Measurements from ENCODE around the gene TOP2B.
A peak's percentile ranks its signal among the peaks of the same experiment; 100 is the strongest.

The TOP2B gene

DNA sequence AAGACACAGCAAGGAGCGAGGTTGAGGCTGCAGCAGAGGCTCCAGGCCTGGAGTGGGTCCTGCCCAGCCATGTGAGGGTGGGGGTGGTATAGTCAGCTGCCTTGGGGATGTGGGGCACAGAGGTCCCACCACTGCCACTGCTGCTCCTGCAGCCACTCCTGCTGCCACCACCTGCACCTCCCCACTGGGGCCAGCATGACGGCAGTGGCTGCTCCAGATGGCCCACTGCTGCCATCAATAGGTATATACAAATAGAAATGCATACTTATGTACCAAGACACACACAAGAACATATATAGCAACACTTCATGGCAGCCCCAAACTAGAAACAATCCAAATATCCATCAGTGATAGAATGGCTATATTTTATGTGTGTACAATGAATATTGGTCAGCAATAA, 10.0 kb upstream of the TOP2B start:
- no peak for DNase-seq

DNA sequence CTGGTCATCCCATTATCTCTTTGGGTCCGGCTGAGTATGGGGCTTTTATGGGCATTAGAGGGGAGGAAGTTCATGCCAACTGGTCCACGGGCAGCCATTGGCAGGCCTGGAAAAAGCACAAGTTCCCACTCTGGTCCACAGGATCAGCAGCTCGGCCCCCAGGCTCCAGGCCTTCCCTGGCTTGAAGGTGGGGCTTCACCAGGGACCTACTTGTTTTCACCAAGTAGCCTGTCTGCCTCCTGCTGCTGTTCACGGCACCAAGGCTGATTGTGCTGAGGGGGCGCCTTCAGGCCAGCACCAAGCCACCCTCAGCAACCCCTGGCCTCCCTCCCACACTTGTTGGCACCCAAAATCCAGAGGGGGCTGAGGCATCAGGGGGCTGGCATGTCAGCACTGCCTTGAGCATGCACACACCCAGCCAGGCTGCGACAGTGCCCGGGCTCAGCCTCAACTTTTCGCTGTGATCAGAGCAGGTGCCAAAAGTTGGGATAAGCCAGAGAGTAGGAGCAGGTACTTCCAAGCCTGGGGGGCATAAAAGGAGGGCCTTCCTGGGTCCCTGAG, 9.1 kb upstream of the TOP2B start:
- DNase-seq = no peak

DNA sequence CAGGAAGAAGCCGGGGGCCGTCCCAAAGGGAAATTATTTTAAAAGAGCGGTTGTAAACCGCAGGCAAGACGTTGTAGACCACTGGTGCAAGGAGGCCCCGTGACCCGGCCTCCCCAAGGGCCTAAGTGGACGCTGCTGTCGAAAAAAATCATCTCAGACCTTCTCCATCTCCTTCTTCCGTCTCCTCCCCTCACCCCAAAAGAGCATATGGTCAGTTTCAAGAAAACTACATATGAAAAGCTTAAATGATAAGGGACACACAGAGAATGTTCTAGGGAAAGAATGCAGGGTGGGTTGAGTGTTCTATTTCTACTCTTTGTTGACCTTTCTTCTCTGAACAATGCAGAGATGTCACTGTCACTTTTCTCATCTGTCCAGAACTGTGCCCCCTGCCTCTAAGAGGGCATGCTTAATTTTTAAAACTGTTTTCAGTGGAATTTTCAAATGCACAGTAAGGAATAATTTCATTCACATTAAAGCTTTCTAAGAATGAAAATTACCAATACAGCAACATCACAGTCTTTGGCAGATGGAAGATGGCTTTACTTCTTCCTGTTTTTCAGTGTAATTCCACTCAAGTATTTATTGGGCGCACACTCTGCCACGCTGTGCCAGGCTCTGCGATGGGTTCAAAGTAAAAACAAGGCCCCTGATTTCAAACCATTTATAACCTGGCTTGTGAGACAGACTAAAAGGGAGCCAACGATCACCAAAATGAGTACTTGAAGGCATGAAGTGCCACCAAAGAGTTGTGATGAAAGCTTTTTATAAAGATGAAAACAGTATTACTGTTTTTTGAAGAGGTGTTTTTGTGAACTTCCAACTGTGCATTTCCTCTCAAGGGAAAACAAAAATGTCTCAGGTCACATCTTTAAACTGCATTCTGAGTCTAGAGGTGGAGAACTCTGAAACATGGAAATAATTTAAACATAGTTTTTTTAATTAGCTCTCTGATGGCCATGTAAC, 891 bp upstream of the TOP2B start:
- peak; percentile 50 for DNase-seq

DNA sequence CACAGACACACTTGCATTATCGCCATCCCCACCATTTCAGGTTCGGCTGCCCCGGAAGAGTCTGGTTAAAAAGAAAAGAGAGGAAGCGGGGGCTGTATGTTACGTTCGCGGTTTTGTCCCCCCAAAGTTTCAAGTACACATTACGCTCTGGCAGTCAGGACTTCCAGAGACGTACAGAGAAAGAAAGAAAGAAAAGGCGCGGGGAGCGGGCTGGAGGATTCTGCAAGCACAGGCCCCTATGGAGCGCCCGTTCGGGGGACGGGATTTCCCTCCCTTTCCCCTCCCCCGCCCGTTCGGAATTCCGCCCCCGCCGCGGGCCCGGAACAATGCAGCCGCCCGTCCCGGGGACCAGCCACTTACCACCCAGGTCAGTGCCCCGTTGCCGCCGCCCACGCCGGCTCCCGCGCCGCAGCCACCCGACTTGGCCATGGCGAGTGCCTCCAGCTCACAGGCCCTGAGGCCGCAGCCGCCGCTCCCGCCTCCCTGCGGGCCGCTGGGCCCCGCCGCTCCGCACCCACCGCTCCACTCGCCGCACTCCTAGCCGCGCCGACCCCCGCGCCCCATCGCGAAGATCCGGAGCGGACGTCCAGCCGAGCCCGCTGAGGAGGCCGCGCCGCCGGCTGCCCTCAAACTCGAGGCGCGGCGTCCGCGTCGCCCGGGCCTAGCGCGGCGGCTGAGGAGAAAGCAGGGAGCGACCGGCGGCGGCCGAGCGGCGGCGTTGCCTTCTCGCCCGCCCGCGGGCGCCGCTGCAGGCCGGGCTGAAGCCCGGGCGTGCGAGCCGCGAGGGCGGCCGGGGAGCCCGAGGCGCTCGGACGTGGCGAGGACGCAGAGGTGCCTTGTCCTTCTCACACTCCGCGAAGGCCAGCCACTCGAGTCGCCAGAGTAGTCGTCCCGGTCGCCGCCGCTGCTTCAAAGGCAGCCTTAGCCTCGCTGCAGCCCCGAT, 567 bp downstream of the TOP2B start:
- peak; percentile 43 for DNase-seq

DNA sequence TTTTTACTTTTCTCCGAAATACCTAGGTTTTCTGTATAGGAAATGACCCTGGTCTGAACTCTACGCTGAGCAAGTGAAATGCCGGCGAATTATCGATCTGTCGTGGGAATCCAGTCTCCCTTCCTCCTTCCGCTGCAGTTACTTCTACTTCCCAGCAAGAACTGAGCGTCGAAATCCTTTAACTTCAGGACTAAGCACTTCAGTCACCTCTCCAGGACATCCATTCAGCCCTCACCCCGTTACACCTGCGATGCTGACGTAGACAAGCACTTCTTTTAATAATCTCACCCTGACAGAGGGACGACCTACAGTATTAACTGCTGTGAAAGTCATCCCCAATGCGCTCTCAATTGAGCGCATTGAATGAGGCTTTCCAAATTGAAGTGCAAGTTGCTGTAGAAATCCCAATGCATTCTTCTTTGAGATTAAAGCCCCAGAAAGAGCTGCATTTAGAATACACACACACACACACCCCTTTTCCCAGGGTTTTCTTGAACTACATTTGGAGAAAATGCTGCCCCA, 1.3 kb downstream of the TOP2B start:
- DNase-seq = peak; percentile 19

DNA sequence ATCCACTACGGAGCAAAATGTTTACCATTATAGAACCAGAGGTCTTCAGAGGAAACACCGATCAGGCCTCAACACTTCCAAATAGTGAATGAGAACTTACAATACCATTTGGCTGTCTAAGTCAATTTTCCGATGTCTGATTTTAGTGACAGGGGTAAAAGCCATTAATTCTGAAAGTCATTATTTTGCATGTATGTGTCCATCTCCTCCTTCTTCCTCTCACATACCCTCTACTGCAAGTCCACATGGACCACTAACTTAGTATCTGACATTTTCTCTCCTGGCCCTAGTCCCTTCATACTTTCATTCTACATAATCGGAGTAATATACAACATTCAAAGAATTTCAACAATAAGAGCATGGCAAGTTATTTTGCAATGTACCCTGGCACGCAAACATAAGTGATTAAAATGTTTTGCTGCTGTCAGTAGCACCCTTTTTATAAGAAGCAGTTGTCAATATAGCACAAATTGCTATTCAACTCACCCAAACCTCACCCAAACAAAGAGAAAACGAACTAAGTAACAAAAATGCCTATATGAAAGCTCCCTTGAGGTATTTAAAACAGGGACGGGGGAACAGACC, 1.9 kb downstream of the TOP2B start:
- DNase-seq = no peak

DNA sequence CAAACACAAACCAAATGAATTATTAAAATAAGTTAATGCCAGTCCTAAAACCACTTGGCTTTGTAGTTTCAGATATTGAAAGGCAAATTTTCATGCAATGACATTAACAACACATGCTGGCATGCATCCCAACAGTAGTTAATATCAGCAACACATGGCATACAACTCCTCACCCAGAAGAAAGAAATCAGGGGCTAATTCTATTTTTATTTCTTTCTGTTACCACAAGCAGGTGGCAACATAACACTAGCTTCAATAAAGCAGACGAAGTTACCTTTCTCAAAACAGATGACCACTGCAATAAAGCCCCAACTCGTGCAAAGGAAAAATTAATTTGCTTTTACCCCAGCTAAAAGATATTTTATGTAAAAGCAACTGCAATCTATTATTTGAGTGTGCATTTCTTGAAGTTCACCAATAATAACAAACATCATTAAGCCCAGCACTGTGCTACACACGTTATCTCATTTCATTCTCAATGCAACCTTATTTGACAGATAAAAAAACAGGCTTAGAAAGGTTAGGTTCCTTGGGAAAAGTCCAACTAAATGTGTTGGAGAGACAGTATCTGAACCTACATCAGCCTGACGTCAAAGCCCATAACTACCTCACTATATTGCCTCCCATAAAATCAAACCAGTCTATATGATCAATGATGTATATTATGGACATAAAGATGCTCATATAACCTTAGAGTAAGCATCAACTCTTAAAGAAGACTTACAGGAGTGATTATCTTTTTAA, 2.8 kb downstream of the TOP2B start:
- DNase-seq = no peak

DNA sequence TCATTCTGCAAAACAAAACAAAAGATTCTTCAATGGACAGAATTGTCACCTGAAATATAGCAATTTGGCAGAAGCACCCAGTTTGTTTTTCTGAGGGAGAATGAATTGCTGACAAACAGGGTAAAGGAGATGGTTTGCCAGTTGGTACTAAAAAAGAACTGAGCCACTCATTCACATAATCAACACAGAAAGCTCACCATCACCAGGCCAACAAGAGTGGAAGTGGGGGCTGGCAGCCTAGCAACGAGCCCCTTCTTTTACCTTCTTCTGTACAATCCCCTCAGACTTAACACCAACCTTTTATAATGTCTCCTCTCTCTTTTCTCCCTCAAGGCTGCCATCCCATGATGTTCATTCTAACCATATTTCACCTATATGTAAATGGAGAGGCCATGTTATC, 5.9 kb downstream of the TOP2B start:
- no peak for DNase-seq

DNA sequence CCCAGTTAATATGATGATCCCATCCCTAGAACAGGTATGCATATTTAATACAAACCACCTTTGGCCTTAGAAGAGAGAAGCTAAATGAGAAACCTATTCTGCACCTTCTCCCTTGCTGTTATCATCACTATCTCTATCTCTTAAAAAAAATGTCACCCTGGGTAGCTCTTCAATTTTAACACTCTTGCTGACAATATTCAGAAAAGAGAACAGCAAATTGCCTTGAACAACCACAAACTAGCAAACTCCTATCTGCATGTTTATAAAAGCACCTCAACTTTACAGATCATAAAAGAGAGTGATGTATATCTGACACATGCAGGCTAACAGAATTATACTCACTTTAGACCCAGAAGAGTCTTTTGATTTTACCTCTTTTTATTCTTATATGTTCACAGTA, 7.4 kb downstream of the TOP2B start:
- no peak for DNase-seq

DNA sequence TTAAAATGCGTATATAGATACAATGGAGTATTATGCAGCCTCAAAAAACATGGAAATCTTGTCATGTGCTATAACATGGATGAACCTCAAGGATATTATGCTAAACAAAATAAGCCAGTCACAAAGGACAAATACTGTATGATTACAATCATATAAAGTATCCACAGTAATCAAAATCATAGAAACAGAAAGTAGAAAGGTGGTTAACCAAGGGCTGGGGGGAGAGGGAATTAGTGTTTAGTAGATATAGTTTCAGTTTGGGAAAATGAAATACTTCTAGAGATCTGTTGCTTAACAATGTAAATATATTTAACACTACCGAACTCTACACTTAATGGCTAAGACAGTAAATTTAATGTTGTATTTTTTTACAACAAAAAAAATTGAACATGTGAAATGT, 9.0 kb downstream of the TOP2B start:
- DNase-seq = no peak

DNA sequence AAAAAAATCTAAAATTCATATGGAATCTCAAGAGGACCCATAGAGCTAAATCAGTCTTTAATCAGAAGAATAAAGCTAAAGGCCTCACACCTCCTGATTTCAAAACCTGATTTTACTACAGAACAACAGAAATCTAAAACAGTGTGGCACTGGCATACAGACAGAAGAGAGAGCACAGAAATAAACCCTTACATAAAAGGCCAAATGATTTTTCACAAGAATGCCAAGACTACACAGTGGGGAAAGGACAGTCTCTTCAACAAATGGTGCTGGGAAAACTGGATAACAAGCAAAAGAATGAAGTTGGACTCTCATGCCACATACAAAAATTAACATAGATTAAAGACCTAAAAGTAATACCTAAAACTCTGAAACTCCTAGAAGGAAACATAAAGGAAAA, 10.1 kb downstream of the TOP2B start:
- no peak for DNase-seq

DNA sequence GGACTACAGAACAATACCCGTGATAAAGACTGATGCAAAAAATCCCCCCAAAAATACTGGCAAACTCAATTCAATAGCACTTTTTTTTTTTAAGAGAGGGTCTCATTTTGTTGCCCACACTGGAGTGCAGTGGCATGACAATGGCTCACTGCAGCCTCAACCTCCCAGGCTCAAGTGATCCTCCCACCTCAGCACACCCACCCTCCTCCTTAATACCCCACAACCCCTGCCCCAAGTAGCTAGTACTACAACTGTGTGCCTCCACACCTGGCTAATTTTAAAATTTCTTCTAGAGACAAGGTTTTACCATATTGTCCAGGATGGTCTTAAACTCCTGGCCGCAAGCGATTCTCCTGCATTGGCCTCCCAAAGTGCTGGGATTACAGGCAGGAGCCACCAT, 11.4 kb downstream of the TOP2B start:
- no peak for DNase-seq

DNA sequence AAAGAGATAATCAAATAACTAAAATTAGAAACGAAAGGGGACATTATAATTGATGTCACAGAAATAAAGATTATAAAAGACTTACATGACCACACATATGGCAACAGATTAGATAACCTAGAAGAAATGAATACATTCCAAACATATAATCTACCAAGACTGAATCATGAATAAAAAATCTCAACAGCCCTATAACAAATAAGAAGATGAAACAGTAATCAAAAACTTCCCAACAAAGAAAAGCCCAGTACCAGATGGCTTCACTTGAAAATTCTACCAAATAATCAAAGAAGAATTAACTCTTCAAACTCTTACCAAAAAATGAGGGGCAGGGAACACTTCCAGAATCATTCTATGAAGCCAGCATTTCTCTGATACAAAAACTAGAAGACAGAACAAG, 11.8 kb downstream of the TOP2B start:
- no peak for DNase-seq

DNA sequence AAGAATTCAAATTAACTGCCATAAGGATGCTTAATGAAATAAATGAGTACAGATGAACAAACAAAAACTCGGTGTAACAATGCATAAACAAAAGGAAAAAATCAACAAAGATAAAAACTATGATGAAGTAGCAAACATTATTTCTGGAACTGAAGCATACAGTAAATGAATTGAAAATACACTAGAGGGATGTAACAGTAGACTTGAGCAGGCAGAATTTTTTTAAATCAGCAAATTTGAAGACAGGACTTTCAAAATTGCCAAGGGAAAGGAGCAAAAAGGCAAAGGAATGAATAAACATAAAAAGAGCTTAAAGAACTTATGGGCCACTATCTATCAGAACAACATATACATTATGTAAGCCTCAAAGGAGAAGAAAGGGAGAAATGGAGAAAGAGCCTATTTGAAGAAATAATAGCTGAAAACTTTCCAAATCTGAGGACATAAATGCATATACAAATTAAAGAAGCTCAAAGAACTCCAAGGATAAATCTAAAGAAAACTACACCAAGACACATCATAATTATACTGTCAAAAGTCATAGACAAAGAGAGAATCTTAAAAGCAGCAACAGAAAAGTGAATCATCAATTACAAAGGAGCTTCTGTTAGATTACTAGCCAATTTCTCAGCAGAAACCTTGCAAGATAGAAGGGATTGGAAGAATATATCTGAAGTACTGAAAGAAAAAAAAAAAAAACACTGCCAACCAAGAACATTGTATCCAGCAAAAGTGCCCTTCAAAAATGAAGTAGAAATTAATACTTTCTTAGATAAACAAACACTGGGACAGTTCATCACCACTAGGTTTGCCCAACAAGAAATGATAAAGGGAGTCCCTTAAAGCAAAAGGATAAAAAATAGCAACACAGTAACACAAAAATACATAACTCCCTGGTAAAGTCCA, 15.5 kb downstream of the TOP2B start:
- DNase-seq = no peak

DNA sequence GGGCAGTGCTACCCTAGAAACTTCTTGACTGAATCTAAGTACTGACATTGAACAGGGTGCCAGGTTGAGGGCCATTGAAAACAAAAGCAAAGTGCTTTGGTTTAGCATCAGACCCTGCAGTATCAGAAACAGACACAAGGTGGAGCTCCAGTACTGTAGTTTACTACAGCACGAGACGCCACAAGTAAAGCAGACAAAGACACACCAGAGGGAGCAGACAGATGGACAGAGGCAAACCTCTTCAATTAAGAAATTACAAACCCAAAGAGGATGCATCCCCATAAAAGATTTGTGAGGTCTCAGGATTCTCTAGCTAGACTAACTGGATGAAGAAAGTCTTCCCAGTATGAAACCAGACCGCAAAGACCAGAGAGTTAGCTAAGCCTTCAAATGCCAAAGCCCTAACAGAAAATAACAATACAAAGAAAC, 16.6 kb downstream of the TOP2B start:
- peak; percentile 75 for DNase-seq

DNA sequence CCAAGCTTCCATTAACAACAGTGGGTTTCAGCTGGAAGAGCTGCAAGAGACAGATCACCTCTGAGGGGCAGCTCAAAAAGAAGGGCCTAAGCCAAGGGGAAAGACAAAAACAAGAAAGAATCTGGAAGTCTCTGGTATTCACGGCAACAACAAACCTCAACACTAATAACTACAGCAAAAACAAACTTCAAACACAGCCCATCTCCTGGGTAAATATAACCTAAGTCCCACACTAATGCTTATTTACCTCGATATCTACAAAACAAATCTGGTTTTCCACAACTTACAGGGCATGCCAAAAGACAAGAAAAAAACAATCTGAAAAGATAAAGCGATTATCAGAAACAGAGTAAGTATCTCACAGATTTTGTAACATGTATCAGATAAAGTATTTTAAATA, 29.7 kb downstream of the TOP2B start:
- no peak for DNase-seq

DNA sequence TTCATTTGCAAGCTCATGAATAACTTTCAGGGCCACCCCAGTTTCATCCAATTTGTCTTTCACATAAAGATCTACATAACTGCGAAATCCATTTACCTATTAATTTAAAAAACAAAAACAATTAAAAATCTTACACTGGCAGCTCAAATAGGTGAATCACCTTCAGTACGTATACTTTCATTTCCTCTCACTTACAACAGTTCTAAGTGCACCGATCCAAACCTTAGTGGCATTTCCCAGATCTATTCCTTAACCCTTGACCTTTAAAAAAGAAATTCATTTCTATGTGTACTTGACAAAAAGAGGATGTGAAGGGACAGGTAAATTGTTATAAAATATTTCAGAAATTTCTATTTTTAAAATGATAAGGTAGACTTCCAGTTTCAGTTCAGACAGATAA, 30.8 kb downstream of the TOP2B start:
- no peak for DNase-seq

DNA sequence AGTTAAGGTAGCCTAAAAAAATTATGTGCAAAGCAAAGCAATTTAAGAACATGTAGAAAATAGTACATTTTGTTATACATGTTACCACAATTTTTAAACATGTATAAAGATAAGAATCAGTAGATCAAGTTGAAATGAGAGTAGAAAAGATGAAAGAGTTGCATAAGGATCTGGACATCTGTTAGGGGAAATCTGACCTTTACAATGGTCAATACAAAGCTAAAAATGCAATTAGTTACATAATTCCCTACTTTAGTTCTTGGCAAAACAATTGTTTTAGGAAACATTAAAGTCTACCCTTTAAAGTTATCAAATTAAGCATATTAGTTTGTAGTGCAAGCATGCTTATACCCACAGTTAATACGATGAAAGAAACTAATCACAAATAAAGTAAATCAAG, 32.7 kb downstream of the TOP2B start:
- DNase-seq = no peak

DNA sequence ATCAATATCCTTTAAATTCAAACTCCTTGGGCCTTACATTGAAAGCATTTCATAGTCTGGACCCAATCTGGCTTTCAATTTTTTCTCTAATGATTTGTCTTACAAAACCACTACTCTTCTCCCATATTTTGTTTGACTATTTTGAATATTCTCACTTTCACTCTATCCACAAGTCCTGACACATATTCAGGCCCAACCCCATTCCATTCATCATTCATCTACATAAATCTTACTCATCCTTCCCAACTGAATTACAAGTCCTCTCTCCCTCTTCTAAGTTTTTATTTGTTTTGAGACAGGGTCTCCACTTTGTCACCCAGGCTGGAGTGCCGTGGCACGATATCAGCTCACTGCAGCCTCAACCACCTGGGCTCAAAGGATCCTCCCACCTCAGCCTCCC, 43.6 kb downstream of the TOP2B start:
- no peak for DNase-seq

DNA sequence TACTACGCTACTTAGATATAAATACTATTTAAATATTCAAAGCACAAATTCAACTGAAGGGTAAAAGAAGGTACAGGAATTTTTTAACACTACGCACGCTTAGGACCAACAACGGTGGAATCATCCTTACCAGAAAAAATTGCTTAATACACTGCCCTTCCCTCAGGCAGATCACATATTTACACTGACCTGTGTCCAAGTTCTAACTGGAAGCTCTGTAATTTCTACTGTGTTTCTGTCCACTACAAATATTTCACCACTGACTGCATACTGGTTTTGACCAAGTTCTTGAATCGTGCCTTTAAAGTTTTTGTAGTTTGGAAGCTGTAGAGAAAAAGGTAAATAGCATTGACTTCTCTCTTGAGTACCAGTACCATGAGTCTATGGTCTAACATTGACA, 44.2 kb downstream of the TOP2B start:
- DNase-seq = no peak

DNA sequence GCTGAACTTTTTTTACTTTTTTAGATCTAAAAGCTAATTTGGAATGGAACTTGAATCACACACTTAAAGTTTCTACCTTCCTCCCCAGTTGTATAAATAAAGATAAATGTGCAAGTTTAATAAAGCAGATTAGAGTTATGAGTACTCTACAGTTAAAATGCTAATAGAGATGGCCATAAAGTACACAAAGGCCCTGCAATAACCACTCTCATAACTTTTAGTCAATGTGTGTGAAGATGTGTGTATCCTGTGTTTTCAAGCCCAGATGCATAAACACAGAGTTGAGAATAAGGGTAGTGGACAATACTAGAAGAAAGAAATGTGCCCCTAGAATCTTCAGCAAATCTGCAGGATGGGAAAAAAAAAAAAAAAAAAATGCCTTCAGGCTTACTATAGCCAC, 45.3 kb downstream of the TOP2B start:
- no peak for DNase-seq
